ENCODE results near the gene GABRR2.

DNA sequence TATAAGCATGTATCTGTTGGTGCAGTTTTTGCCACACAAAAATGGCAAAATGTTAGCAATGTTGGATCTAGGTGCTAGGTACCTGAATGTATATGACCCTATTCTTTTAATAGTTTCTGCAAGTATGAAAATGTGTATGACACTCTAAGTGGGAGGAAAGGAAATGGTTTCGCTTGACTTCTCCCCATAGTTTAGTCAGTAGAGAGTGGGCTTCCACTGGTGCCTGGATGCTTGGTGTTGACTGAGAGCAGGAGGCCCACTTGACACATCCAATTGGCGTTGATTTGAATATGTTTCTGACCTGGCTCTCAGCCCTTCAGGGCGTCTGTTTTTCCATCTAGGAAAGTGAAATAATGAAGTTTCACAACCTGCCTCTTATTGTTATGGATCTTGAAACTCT, 56.2 kb downstream of the GABRR2 start:
- TF ChIP-seq, protein P1, sequence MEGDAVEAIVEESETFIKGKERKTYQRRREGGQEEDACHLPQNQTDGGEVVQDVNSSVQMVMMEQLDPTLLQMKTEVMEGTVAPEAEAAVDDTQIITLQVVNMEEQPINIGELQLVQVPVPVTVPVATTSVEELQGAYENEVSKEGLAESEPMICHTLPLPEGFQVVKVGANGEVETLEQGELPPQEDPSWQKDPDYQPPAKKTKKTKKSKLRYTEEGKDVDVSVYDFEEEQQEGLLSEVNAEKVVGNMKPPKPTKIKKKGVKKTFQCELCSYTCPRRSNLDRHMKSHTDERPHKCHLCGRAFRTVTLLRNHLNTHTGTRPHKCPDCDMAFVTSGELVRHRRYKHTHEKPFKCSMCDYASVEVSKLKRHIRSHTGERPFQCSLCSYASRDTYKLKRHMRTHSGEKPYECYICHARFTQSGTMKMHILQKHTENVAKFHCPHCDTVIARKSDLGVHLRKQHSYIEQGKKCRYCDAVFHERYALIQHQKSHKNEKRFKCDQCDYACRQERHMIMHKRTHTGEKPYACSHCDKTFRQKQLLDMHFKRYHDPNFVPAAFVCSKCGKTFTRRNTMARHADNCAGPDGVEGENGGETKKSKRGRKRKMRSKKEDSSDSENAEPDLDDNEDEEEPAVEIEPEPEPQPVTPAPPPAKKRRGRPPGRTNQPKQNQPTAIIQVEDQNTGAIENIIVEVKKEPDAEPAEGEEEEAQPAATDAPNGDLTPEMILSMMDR (IDR thresholded peaks at IDR 0.05), result no peak
- TF ChIP-seq POLR2A (IDR thresholded peaks at IDR 0.05), result no peak
